Endothelial cell of umbilical vein (primary cell): ENCODE data around the gene FAM228B. TPM values are rescaled to one million over a fixed set of nuclear protein-coding genes. Genes with fewer than 3 reads are reported as not detected.

Experiments
- BruUV-seq: library from RNA; stranded (reverse); fragments of 400-500 nt; replicated peaks from 2 replicates; lab custom pipeline; 2021; lab: Mats Ljungman, UMichigan
- CTCF ChIA-PET: fragments of 300-600, 350-600 bp; sonication (Branson Sonifier 250); formaldehyde crosslinking; loops from one replicate; lab custom pipeline; 2021; ENCODE audit warnings: antibody characterized with exemption, inconsistent platforms; lab: Charles Lee
- POLR2A ChIA-PET: fragments of 300-600, 350-600 bp; sonication (Branson Sonifier 250); formaldehyde crosslinking; loops from one replicate; lab custom pipeline; 2021; ENCODE audit warnings: antibody characterized with exemption, inconsistent platforms; lab: Charles Lee
- DNase-seq: peaks from one replicate; pipeline ENCODE4 v3.0.0-alpha.2; 2011; ENCODE audit warnings: low read depth, low spot score
- FAIRE-seq: peaks from 2 replicates; lab custom pipeline; 2011; peaks lifted over from hg19 to GRCh38; lab: Jason Lieb, UNC
- H2AFZ ChIP-seq: 2 replicates; pipeline ENCODE4 v1.6.0; 2012; ENCODE audit warnings: low read depth, low read length, control low read depth, inconsistent platforms
- H3K27ac ChIP-seq: 2 replicates; pipeline ENCODE4 v1.5.1; 2011; ENCODE audit warnings: low read depth, mild to moderate bottlenecking, control low read depth, low read length, moderate library complexity; ENCODE audit not compliant: insufficient read depth
- H3K27me3 ChIP-seq, 2 experiments: 2 replicates each; pipeline versions ENCODE4 v1.6.0 to v1.6.1; 2011; ENCODE audit warnings: low read length in 2 of 2, mixed read lengths in 1 of 2; ENCODE audit not compliant: control insufficient read depth in 2 of 2, insufficient read depth in 2 of 2
- H3K36me3 ChIP-seq, 2 experiments: 2 replicates in 1 of 2; 3 replicates in 1 of 2; pipeline ENCODE4 v1.5.1; 2011; ENCODE audit warnings: low read length in 2 of 2, mild to moderate bottlenecking in 1 of 2, moderate library complexity in 1 of 2; ENCODE audit not compliant: control insufficient read depth in 2 of 2, insufficient read depth in 2 of 2; ENCODE audit errors: extremely low read depth in 1 of 2
- H3K4me1 ChIP-seq: 3 replicates; pipeline ENCODE4 v1.5.1; 2011; ENCODE audit warnings: mild to moderate bottlenecking, low read length; ENCODE audit not compliant: control insufficient read depth, insufficient read depth; ENCODE audit errors: extremely low read depth
- H3K4me2 ChIP-seq: 2 replicates; pipeline ENCODE4 v1.6.1; 2011; ENCODE audit warnings: low read length, control low read depth, mixed read lengths; ENCODE audit not compliant: insufficient read depth
- H3K4me3 ChIP-seq, 3 experiments: fragments of 200-600 bp in 1 of 3; sonication (generic), shearing (Covaris generic) in 1 of 3; replicated peaks in 1 of 3; 2 replicates each; pipeline ENCODE4 v1.5.1; 2011 to 2016; ENCODE audit warnings: control low read depth in 3 of 3, low read length in 3 of 3, mild to moderate bottlenecking in 2 of 3, inconsistent platforms in 1 of 3, low read depth in 1 of 3, moderate library complexity in 1 of 3; ENCODE audit not compliant: insufficient read depth in 1 of 3
- H3K79me2 ChIP-seq: 2 replicates; pipeline ENCODE4 v1.6.0; 2012; ENCODE audit warnings: low read length, inconsistent platforms; ENCODE audit not compliant: control insufficient read depth, insufficient read depth
- H3K9ac ChIP-seq: replicated peaks from 2 replicates; pipeline ENCODE3; 2011; ENCODE audit warnings: low read length, control low read depth; ENCODE audit not compliant: insufficient read depth; ENCODE audit errors: extremely low read depth
- H3K9me1 ChIP-seq: replicated peaks from 3 replicates; pipeline ENCODE4 v1.6.0; 2011; ENCODE audit warnings: mild to moderate bottlenecking, low read length; ENCODE audit not compliant: control insufficient read depth, insufficient read depth; ENCODE audit errors: extremely low read depth
- H3K9me3 ChIP-seq: replicated peaks from 2 replicates; pipeline ENCODE4 v1.5.1; 2012; ENCODE audit warnings: low read length, inconsistent platforms; ENCODE audit not compliant: control insufficient read depth, insufficient read depth
- H4K20me1 ChIP-seq: replicated peaks from 2 replicates; pipeline ENCODE3; 2011; ENCODE audit warnings: mild to moderate bottlenecking, low read length; ENCODE audit not compliant: control insufficient read depth, insufficient read depth; ENCODE audit errors: extremely low read depth
- EZH2 ChIP-seq: IDR thresholded peaks from 2 replicates; pipeline ENCODE4 v1.6.1; 2012; ENCODE audit warnings: borderline replicate concordance, low read depth, mild to moderate bottlenecking, moderate library complexity, low read length, inconsistent platforms; ENCODE audit not compliant: severe bottlenecking
- FOS ChIP-seq: IDR thresholded peaks from 2 replicates; pipeline ENCODE4 v1.6.1; 2011; ENCODE audit warnings: mild to moderate bottlenecking, low read length, moderate library complexity, borderline replicate concordance; ENCODE audit not compliant: insufficient read depth
- GATA2 ChIP-seq: IDR thresholded peaks from 2 replicates; pipeline ENCODE4 v1.7.0; 2011; ENCODE audit warnings: low read depth, mild to moderate bottlenecking, moderate library complexity, mixed read lengths, low read length; ENCODE audit not compliant: insufficient read length, insufficient read depth
- JUN ChIP-seq: IDR thresholded peaks from 2 replicates; pipeline ENCODE4 v1.6.1; 2011; ENCODE audit warnings: borderline replicate concordance, low read depth; ENCODE audit not compliant: insufficient read length, insufficient read depth
- MYC ChIP-seq: IDR thresholded peaks from one replicate; pipeline ENCODE4 v1.6.1; 2011; ENCODE audit warnings: mild to moderate bottlenecking, low read depth, low read length
- POLR2A ChIP-seq: IDR thresholded peaks from 2 replicates; pipeline ENCODE4 v1.6.1; 2012; ENCODE audit warnings: low read depth, mild to moderate bottlenecking, control low read depth, low read length
- POLR2AphosphoS5 ChIP-seq: IDR thresholded peaks from 2 replicates; pipeline ENCODE4 v1.6.1; 2012; ENCODE audit warnings: low read depth, mild to moderate bottlenecking, control low read depth, low read length, moderate library complexity; ENCODE audit not compliant: insufficient read depth
- dilution Hi-C: fragments of 300-500 bp; cut with MboI; formaldehyde crosslinking; loops from one replicate; pipeline ENCODE4 v1.15.0; 2019; ENCODE audit warnings: low sequenced_read_pairs; ENCODE audit not compliant: extremely low pct_ligation_motif_present
- intact Hi-C: fragments of 100-400 bp; cut with micrococcal nuclease; formaldehyde crosslinking; loops from one replicate; pipeline ENCODE4 v1.10.0; 2022
- polyA plus RNA-seq, 4 experiments: library from polyadenylated mRNA; depleted of rRNA in 3 of 4; stranded (reverse) in 3 of 4; unstranded in 1 of 4; fragments of >200 nt; gene quantifications; 2 replicates each; pipeline versions ENCODE4 v1.2.1 to v1.2.3, GENCODE V29; 2011 to 2012; ENCODE audit warnings: missing spikeins in 1 of 4
- total RNA-seq: library from RNA; stranded (reverse); gene quantifications from 2 replicates; pipeline ENCODE4 v1.2.3, GENCODE V29; 2021
- TF ChIP-seq, protein P1 (sequence below), 2 donors: IDR thresholded peaks; 1 replicate in 1 of 2; 2 replicates in 1 of 2; pipeline ENCODE4 v1.5.1; 2011; ENCODE audit warnings: low read length in 2 of 2, mild to moderate bottlenecking in 2 of 2, moderate library complexity in 2 of 2, control low read depth in 1 of 2, inconsistent platforms in 1 of 2, low read depth in 1 of 2; ENCODE audit not compliant: insufficient read depth in 1 of 2; ENCODE audit errors: extremely low read depth in 1 of 2
- TF ChIP-seq, protein P2 (sequence below): IDR thresholded peaks from 2 replicates; pipeline ENCODE4 v1.6.1; 2011; ENCODE audit not compliant: insufficient read depth, insufficient read length

Gene FAM228B
- total and polyA plus RNA-seq, 2 donors (not counting 3 experiments of a cell fraction or from before 2014, with no cell fraction given), result 1.6 to 11.9 TPM

DNA sequence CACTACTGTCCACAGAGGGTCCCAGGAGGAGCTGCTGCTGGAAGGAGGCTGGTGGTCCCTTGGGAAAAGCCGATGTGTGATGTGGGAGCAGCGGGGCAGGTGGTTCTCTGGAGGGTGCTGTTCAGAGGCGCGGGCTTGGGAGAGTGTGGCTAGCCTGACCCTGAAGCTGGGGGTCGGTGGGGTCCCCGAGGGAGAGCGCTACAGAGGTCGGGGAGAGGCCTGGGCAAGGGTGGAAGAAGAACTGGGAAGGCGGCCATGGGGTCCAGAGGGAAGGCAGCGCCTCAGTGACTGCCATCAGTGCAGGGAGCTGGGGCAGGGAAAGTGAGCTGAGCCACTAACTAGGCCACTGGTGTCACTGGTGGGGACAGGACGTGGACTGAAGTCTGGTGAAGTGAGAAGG, 84.1 kb downstream of the FAM228B start:
- intact Hi-C loops (no loop called here), dilution Hi-C loops (no loop called here)
- no peak overlapping the region for H3K4me3 ChIP-seq
- FAIRE-seq (no peak), DNase-seq (no peak)
- ChIA-PET CTCF (no interaction called here), POLR2A (no interaction called here)
- no peak overlapping the region for H3K4me2 ChIP-seq
- no peak overlapping the region for H2AFZ ChIP-seq
- H3K27me3 ChIP-seq, result no peaks in the 10 kb centered on the region
- no peak overlapping the region for H3K27ac ChIP-seq
- no TSS peak for BruUV-seq
- no peaks in the 10 kb centered on the region for H3K9me1 ChIP-seq
- no peaks in the 10 kb centered on the region for H3K4me1 ChIP-seq
- H4K20me1 ChIP-seq, result no peaks in the 10 kb centered on the region
- no peaks in the 10 kb centered on the region for H3K79me2 ChIP-seq
- H3K9me3 ChIP-seq, result no peaks in the 10 kb centered on the region
- TF ChIP-seq GATA2 (no peak), JUN (no peak), FOS (no peak), MYC (no peak), POLR2AphosphoS5 (no peak), POLR2A (no peak), EZH2 (no peak)
- TF ChIP-seq, protein P1, sequence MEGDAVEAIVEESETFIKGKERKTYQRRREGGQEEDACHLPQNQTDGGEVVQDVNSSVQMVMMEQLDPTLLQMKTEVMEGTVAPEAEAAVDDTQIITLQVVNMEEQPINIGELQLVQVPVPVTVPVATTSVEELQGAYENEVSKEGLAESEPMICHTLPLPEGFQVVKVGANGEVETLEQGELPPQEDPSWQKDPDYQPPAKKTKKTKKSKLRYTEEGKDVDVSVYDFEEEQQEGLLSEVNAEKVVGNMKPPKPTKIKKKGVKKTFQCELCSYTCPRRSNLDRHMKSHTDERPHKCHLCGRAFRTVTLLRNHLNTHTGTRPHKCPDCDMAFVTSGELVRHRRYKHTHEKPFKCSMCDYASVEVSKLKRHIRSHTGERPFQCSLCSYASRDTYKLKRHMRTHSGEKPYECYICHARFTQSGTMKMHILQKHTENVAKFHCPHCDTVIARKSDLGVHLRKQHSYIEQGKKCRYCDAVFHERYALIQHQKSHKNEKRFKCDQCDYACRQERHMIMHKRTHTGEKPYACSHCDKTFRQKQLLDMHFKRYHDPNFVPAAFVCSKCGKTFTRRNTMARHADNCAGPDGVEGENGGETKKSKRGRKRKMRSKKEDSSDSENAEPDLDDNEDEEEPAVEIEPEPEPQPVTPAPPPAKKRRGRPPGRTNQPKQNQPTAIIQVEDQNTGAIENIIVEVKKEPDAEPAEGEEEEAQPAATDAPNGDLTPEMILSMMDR (IDR thresholded peaks at IDR 0.05; ENCODE audit: extremely low read depth in 1 of 2, insufficient read depth in 1 of 2, low read depth in 1 of 2, low read length in 2 of 2), result no peak
- TF ChIP-seq, protein P2, sequence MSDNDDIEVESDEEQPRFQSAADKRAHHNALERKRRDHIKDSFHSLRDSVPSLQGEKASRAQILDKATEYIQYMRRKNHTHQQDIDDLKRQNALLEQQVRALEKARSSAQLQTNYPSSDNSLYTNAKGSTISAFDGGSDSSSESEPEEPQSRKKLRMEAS, result no peak
- peaks cover 4 to 56% of the 10 kb centered on the region in 2 experiments for H3K36me3 ChIP-seq
- H3K9ac ChIP-seq, result no peak overlapping the region
